Stimulated activated CD8-positive, alpha-beta memory T cell treated with anti-CD3 and anti-CD28 coated beads, Interleukin-12 subunit alpha, Interleukin-12 subunit beta, amount 100 ng/mL, for 24 hours (primary cell): ENCODE measurements around the gene FOXE1.

Experiments used
- DNase-seq: peaks from one replicate; pipeline ENCODE4 v3.0.0-alpha.2; 2020; ENCODE audit errors: extremely low read depth

The FOXE1 gene

GRCh38 chr9:97848480-97849237 is 4.4 kb upstream of the FOXE1 start:
- no peak for DNase-seq

- no peak for DNase-seq
Measured at GRCh38 chr9:97849980-97850379, 3.0 kb upstream of the FOXE1 start.

- no peak for DNase-seq
Measured at GRCh38 chr9:97850746-97851445, 2.1 kb upstream of the FOXE1 start.

GRCh38 chr9:97851446-97851883 is 1.6 kb upstream of the FOXE1 start:
- no peak for DNase-seq

GRCh38 chr9:97852001-97852398 is 1.0 kb upstream of the FOXE1 start:
- no peak for DNase-seq

GRCh38 chr9:97852399-97853055 is 499 bp upstream of the FOXE1 start:
- no peak for DNase-seq

- peak; percentile 20 for DNase-seq
Measured at GRCh38 chr9:97853844-97854695, 1.0 kb downstream of the FOXE1 start.

GRCh38 chr9:97854696-97855485 is 1.9 kb downstream of the FOXE1 start:
- DNase-seq = no peak

- no peak for DNase-seq
Measured at GRCh38 chr9:97855486-97855875, 2.5 kb downstream of the FOXE1 start.

GRCh38 chr9:97855899-97856298 is 2.9 kb downstream of the FOXE1 start:
- no peak for DNase-seq

- no peak for DNase-seq
Measured at GRCh38 chr9:97856857-97857605, 4.0 kb downstream of the FOXE1 start.

- no peak for DNase-seq
Measured at GRCh38 chr9:97857606-97858392, 4.8 kb downstream of the FOXE1 start.

- DNase-seq = no peak
Measured at GRCh38 chr9:97858393-97858713, 5.3 kb downstream of the FOXE1 start.

GRCh38 chr9:97858826-97859225 is 5.8 kb downstream of the FOXE1 start:
- no peak for DNase-seq

- DNase-seq = no peak
Measured at GRCh38 chr9:97859346-97859745, 6.3 kb downstream of the FOXE1 start.

GRCh38 chr9:97860451-97861147 is 7.6 kb downstream of the FOXE1 start:
- no peak for DNase-seq

- DNase-seq = no peak
Measured at GRCh38 chr9:97861148-97861475, 8.1 kb downstream of the FOXE1 start.

GRCh38 chr9:97863314-97863713 is 10.3 kb downstream of the FOXE1 start:
- DNase-seq = no peak

- no peak for DNase-seq
Measured at GRCh38 chr9:97864396-97864795, 11.4 kb downstream of the FOXE1 start.
